Epithelial cell of prostate (primary cell): ENCODE results near the gene QRICH2.
A peak's percentile ranks its signal among the peaks of the same experiment; 100 is the strongest.
"Not testable (repeated sequence)": the region's sequence is repeated elsewhere in the genome, so short reads cannot be mapped to it uniquely, and the experiment has no call there.

ENCODE experiments used
- DNase-seq: peaks from one replicate; pipeline ENCODE4 v3.0.0-alpha.2; 2011; ENCODE audit warnings: low read depth, low spot score
- H3K27ac ChIP-seq: fragments of 450-650 bp; 2 replicates; pipeline ENCODE4 v1.5.1; 2017; ENCODE audit warnings: mild to moderate bottlenecking

The QRICH2 gene, protein sequence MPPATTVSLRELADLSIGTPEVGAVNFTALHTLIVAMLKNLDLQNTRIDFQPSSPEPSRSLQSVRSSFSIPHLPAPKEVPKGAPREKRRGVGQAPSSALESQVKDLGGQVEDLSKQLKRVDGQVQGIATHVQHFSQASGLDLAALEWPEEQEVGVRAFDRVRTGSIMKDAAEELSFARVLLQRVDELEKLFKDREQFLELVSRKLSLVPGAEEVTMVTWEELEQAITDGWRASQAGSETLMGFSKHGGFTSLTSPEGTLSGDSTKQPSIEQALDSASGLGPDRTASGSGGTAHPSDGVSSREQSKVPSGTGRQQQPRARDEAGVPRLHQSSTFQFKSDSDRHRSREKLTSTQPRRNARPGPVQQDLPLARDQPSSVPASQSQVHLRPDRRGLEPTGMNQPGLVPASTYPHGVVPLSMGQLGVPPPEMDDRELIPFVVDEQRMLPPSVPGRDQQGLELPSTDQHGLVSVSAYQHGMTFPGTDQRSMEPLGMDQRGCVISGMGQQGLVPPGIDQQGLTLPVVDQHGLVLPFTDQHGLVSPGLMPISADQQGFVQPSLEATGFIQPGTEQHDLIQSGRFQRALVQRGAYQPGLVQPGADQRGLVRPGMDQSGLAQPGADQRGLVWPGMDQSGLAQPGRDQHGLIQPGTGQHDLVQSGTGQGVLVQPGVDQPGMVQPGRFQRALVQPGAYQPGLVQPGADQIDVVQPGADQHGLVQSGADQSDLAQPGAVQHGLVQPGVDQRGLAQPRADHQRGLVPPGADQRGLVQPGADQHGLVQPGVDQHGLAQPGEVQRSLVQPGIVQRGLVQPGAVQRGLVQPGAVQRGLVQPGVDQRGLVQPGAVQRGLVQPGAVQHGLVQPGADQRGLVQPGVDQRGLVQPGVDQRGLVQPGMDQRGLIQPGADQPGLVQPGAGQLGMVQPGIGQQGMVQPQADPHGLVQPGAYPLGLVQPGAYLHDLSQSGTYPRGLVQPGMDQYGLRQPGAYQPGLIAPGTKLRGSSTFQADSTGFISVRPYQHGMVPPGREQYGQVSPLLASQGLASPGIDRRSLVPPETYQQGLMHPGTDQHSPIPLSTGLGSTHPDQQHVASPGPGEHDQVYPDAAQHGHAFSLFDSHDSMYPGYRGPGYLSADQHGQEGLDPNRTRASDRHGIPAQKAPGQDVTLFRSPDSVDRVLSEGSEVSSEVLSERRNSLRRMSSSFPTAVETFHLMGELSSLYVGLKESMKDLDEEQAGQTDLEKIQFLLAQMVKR (N-terminal part only)

DNA sequence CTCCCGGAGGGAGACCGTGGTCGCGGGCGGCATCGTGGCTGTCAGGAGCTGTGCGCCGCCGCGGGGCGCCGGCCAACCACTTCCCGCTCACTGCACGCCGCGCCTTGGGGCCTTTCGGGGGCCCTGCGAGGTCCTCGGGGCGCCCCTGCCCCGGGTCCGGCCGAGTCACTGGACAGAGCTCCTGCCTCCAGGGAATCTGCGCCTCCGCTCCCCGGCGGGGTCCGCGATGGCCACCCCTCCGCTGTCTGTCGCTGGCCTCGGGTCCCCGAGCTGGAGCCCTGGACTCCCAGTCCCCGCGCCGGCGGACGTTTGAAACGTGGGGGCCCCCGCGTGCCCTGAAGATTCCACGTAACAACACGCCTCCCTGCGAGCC, at the start of gene QRICH2:
Gene QRICH2, minus strand, starts transcription at position 311 of the 373 bp plus-strand sequence. Its CDS starts 278 bp downstream, at position 33.
- DNase-seq, result no peak
- no peak within 1 kb of the TSS for H3K27ac ChIP-seq

DNA sequence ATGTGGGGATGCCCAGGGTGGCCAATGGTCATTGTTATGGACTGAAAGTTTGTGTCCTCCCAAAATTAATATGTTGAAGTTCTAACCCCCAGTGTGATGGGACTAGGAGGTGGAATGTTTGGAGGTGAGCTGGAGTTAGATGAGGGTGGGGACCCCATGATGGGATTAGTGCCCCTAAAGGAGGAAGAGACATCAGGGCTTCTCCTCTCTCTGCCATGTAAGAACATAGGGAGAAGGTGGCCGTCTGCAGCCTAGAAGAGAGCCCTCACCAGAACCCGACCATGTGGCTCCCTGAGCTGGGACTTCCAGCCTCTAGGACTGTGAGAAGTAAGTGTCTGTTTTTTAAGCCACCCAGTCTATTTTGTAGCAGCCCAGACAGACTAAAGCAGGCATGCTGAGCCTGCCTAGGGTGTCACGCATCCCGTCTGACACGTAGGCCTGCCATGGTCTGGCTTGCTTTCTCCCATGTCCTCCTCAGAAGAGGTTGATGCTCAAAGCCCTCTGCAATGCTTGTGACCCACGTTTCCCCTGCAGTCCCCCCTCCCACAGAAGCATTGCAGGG, 49.6 kb upstream of the QRICH2 start:
- no peak overlapping the region for H3K27ac ChIP-seq
- DNase-seq, result no peak

DNA sequence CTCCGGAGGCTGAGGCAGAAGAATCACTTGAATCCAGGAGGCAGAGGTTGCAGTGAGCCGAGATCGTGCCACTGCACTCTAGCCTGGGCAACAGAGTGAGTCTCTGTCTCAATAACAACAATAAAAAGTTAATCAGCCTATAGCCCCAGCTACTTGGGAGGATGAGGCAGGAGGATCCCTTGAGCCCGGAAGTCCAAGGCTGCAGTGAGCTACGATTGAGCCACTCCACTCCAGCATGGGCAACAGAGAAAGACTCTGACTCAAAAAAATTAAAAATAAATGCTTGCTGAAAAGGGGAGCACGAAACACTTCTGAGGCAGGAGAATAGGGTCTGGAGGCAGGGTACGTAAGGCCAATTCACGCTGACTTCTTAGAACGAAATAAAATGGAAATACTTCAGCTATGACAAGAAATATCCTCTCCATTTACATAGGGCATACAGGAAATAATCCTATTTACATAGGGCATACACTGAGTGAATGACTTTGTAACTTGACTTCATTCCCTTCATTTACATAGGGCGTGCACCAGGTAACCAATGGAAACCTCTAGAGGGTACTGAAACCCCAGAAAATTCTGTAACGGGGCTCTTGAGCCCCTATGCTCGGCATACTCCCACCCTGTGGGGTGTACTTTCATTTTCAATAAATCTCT, 48.9 kb upstream of the QRICH2 start:
- DNase-seq, result no peak
- H3K27ac ChIP-seq, result peak overlapping the region; percentile 26

DNA sequence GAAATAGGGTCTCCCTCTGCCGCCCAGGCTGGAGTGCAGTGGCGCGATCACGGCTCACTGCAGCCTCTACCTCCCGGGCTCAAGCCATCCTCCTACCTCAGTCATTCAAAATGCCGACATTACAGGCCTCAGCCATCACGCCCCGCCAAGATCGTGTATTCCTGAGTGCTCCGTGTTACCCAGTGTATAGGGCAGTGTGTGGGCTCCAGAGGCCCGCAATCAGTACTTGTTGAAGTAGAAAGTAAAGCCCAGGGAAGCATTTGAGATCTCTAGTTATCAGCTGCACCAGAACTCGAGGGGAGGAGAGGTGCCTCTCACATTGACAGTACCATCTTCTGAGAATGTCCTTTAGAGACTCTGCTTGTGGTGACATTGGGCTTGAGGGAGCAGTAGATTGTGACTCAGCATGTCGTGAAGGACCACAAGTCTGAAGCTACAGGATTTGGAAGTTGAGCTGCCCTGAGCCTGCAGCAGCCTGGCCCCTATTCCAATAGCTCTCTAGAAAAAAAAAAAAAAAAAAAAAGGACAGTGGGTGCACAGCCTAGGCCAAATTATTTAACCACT, 46.8 kb upstream of the QRICH2 start:
- no peak overlapping the region for H3K27ac ChIP-seq
- no peak for DNase-seq

DNA sequence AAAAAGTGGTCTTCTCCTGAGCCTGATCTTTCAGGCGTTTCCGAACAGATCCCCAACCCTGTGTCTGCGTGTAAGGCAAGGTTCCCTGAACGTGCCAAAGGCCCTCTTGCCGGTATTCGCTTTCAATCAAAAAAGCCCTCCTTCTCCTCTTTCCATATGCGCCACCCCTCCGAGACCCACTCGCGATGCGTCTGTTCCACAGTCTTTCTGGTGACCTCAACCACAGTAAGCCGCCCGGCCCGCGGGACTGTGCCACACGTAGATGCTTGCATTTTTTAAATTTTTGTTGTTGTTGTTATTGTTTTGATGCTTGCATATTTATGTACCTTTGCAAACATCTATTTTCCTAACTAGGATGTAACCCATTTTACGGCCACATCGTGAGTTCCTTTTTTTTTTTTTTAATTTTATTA, 46.2 kb upstream of the QRICH2 start:
- peak overlapping the region; percentile 87 for H3K27ac ChIP-seq
- no peak for DNase-seq

DNA sequence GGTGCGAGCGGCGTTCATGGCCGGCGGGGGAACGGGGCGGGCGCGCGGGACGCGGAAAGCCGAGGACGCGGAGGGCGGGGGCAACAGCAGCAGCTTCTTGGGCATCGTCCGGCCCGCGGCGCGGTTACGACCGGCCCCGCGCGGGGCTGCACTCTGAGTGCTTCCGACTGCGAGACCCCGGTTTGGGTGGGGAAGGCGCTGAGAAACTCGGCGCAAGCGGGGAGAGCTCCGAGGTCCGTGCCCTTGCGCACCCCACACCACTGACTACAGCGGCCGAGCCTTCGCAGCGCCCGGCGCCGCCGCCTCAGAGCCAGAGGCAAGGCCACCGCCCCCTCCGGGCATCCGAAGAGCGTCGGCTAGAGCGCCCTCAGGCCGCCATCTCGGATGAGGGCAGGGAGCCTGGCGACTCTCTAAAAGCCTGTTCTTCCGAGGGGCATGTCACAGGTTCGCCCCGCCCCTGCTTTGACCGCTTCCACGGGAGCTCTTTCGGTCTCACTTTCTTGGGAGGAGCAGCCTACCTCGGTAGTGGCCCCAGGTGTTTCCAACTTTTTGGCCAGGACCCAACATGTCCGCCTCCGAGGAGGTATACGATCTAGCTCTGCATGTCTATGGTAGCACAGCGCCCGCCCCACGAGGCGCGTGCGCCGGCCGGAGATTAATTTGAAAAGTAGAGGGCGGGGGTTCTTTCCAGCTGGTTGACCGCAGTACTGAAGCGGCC, 45.7 kb upstream of the QRICH2 start, which contains the start of gene PRPSAP1:
Gene PRPSAP1, minus strand, starts transcription at position 318 of the 718 bp plus-strand sequence. Its CDS starts 213 bp downstream, at position 105.
- peak within 1 kb of the TSS; percentile 87 for H3K27ac ChIP-seq
- peak; percentile 64 for DNase-seq

DNA sequence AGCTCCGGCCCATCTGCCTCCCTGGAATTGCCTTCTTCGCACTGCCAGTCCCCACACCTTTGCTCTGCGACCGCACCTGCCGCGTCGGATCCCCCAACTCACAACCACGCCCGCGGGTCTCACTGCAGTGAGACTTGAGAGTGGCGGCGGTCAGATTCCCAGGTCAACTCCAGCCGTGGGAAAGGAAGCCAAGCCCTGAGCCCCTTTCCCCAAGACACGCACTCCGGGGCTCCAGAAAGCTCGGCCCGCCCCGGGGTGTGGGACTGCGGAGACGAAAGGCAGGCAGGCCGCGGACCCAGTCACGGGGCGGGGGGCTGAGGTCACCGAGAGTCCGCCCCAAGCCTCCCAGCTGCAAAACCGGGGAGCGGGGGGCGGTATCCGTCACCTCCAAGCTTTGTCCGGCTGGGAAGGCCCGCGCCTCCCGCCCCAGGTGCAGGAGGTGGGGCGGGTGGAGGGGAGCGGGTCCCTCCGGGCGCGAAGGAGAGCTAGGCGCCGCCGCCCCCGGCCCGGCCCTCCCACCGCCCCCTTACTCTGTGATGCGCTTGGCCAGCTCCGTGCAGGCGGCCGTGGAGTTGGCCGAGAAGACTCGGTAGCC, 45.0 kb upstream of the QRICH2 start:
- H3K27ac ChIP-seq, result peak overlapping the region; percentile 87
- DNase-seq, result no peak

DNA sequence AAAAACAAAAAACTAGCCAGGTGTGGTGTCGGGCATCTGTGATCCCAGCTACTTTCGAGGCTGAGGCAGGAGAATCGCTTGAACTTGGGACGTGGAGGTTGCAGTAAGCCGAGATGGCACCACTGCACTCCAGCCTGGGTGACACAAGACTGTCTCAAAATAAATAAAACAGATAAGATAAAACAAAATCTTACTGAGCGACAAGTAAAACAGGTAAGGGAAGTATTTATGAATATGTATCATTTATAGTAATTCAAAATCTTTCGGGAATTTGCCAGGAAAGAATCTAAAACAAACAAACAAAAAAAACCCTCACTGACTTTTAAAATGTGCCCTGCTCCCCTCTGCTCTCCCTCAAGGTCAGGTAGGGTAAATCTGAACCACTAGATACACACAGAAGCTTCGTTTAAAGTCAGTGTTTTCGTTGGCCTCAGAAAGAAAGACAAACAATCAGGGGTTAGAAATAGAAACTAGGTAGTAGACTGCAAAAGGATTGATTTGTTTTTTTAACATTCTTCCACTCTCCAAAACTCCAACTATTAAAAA, 43.5 kb upstream of the QRICH2 start:
- DNase-seq, result no peak
- no peak overlapping the region for H3K27ac ChIP-seq

DNA sequence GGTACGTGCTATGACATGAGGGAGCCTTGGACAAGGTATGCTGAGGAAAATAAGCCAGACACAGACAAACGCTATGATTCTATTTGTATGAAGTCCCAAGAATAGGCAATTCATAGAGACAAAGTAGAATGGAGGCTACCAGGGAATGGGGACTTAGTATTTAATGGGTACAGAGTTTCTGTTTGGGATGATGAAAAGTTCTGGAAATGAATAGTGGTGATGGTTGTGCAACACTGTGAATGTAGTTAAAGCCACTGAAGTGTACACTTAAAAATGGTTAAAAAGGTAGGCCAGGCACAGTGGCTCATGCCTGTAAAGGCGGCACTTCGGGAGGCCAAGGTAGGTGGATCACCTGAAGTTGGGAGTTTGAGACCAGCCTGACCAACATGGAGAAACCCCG, 42.4 kb upstream of the QRICH2 start:
- DNase-seq, result no peak
- no peak overlapping the region for H3K27ac ChIP-seq

DNA sequence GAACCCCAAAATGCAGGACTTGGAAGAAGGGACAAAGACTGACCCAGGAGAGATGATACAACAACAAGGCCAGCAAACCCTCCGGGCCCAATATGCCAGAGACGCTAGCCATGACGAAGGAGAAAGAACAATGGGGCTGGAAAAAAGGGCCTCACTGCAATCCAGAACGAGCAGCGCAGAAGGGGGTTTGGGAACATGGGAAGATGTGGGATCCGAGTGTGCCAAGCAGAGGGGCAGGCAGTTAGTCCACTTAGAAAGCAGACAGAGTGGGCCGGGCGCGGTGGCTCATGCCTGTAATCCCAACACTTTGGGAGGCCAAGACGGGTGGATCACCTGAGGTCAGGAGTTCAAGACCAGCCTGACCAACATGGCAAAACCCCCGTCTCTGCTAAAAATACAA, 38.9 kb upstream of the QRICH2 start:
- H3K27ac ChIP-seq, DNase-seq: not testable (repeated sequence)

DNA sequence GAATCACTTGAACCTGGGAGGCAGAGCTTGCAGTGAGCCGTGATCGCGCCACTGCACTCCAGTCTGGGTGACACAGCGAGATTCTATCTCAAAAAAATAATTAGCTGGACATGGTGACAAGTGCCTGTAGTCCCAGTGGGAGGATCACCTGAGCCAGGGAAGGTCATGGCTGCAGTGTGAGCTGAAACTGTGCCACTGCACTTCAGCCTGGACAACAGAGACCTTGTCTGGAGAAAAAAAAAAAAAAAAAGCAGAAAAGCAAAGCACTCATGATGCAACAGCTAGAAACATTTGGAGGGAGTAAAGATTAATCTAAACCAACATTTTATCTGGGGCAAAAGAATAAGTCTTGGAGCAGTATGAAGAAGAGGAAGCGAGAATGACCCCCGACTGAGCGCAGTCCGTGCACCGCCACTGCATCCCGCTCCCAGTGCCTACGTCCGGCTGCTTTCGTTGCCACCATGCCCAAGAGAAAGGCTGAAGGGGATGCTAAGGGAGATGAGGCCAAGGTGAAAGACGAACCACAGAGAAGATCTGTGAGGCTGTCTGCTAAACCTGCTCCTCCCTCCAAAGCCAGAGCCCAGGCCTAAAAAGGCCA, 37.4 kb upstream of the QRICH2 start:
- no peak for DNase-seq
- H3K27ac ChIP-seq, result no peak overlapping the region

DNA sequence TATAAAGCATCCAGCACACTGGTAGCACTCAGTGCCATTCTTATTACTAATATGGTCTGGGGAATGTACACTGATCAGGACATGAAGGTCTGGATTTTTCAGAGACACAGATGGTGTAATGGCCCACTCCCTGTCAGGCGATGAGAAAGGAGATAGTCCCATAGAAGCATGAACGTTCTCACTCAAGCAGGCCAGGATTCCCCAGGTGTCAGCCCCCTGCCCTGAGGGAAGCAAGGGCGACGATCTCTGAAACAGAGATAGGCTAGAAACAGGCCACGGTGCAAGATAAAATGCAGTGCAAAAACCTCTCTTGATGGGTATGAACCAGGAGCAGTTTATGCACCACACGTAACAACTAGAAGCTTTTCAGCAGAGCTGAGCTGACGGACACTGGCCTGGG, 35.0 kb upstream of the QRICH2 start:
- H3K27ac ChIP-seq, result no peak overlapping the region
- DNase-seq, result no peak

DNA sequence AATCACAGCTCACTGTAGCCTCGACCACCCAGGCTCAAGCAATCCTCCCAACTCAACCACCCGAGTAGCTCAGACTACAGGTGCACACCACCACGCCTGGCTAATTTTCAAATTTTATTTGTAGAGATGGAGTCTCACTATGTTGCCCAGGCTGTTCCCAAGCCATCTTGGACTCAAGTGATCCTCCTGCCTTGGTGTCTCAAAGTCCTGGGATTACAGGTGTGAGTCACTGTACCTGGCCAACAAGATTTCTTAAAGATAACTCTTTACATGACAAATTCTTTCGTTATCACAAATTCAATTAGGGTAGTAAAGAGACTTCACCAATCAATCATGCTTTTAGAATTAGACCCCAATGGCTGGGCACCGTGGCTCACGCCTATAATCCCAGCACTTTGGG, 33.2 kb upstream of the QRICH2 start:
- no peak for DNase-seq
- H3K27ac ChIP-seq, result no peak overlapping the region

DNA sequence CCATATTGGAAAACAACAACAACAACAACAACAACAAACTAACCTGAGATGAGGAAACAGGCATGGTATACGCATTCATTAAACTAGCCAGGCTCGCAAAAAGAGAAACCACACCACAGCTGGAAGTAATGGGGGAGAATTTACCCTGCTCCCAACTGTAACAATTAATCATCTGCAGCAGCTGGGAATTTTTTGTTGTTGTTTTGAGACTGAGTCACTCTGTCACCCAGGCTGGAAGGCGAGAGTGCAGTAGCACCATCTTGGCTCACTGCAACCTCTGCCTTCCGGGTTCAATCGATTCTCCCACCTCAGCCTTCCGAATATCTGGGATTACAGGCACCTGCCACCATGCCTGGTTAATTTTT, 29.3 kb upstream of the QRICH2 start:
- DNase-seq, result no peak
- H3K27ac ChIP-seq, result no peak overlapping the region

DNA sequence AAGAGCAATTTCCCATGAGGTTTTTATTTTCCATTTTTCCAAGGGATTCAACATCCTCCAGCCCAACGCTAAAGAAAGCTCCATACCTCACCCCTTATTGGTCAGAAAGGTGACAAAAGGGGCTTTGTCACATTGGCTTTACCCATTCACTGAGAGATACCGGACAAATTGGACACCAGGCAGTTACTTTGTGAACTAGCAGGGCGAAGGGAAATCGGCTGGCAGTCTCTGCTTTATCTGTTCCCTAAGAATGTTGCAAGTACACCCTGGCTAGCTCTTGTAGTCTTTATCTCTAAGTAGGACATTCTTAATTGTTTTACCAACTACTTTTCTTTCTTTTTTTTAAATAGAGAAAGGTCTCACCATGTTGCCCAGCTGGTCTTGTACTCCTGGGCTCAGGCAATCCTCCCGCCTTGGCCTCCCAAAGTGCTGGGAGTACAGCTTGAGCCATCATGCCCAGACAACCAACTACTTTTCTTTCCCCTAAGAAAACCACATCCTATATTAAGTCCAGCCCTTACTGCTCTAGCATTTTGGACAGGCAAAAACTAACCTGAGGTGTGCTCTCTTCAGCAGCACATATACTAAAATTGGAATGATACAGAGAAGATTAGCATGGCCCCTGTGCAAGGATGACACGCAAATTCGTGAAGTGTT, 28.8 kb upstream of the QRICH2 start:
- no peak overlapping the region for H3K27ac ChIP-seq
- DNase-seq, result no peak

DNA sequence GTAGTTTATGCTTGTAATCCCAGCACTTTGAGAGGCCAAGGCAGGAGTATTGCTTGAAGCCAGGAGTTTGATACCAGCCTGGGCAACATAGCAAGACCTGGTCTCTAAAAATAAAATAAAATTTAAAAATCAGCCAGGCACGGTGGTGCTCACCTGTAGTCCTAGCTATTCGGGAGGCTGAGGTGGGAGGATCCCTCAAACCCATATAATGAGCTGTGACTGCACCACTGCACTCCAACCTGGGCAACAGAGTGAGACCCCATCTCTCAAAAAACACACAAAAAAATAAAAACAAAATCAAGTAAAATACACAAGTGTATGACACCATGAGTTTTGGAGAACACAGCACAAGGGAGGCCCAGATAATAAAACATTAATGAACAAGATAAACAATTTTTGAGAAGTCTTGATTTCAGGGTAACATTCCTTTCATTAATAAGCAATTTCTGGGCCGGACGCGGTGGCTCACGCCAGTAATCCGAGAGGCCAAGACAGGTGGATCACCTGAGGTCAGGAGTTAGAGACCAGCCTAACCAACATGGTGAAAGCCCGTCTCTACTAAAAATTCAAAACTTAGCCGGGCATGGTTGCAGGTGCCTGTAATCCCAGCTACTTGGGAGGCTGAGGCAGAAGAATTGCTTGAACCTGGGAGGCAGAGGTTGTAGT, 27.8 kb upstream of the QRICH2 start:
- no peak for DNase-seq
- no peak overlapping the region for H3K27ac ChIP-seq
